GM18502 (cell line): Measurements from ENCODE around the gene GMNC.
A peak's percentile ranks its signal among the peaks of the same experiment; 100 is the strongest.
"Not testable (repeated sequence)": the region's sequence is repeated elsewhere in the genome, so short reads cannot be mapped to it uniquely, and the experiment has no call there.

Source experiments
- ATAC-seq: cut with Tn5 transposase; IDR thresholded peaks from one replicate; pipeline ENCODE4 v1.9.1; 2021; ENCODE audit warnings: mild to moderate bottlenecking; ENCODE audit not compliant: unreplicated experiment, poor library complexity

Gene GMNC

GRCh38 chr3:190862209-190863118 lies at the start of gene GMNC:
TSS of gene GMNC (minus strand) at chr3:190862694. CDS start at chr3:190862615, 79 bp downstream.
- peak; percentile 98 for ATAC-seq

- no peak for ATAC-seq
Measured at GRCh38 chr3:190911382-190911781, 48.9 kb upstream of the GMNC start.

- ATAC-seq: no peak
Measured at GRCh38 chr3:190909908-190910307, 47.4 kb upstream of the GMNC start.

- ATAC-seq: no peak
Measured at GRCh38 chr3:190903156-190903555, 40.7 kb upstream of the GMNC start.

GRCh38 chr3:190902292-190902691 lies 39.8 kb upstream of the GMNC start:
- ATAC-seq: peak; percentile 57

DNA sequence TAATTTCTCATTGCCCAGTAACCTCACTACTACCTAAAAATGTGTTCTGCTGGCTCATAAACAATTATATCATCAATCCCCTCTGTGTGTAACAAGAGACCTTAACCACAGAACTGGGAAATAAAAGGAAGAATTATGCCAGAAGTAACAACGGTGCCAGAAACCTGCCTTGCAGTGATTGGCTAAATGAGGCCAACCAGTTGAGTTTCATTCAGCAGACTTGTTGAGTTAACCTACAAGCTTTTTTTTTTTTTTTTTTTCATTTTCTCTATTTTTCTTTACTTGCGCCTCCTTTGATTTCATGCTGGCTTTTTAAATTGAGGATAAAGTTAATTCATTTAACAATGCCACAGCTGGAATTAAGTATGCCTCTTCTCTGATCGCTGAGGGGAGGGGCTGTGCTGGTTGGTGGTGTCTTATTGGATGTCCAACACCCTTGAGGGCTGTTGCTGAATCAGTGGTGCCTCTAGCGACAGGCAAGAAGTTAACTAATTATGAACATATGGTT lies 30.0 kb upstream of the GMNC start:
- ATAC-seq: no peak

GRCh38 chr3:190886945-190887344 lies 24.5 kb upstream of the GMNC start:
- peak; percentile 61 for ATAC-seq

GRCh38 chr3:190883973-190884832 lies 21.7 kb upstream of the GMNC start:
- ATAC-seq: peak; percentile 86

DNA sequence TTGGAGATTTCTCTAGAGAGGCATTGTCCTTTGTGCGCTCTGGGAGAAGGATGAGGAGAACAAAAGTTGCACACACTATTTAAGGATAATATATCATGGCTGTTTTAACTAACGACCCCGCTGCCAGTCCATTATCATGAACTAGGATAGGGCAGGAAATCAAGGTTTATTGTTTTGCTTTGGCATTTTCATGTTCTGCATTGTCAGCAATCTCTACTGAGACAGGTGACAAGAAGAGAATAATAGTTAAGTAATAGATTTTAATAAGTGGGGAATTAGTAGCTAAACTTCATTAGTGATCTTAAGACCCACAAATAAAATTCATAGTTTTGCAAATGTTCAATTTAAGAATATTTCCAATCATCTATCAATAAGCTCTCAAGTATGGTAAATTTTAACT lies 20.6 kb upstream of the GMNC start:
- ATAC-seq: no peak

DNA sequence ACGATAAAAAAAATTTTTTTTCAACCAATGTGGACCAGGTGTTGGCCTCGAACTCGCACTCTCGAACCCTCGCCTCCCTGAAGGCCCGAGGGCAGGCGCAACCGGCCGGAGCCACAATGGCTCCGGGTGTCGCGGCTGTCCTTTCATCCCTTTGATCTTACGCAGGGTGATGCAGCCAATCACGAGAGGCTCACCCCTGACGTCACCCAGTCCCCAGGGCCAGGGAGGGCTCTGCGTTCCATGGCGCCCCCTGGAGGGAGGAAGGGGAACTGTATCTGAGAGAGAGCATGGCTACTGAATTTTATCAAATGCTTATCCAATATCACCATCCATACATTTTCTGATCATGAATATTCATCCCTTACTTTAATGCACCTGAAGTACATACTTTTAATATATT lies 15.4 kb upstream of the GMNC start:
- ATAC-seq: no peak

GRCh38 chr3:190876433-190876832 lies 13.9 kb upstream of the GMNC start:
- ATAC-seq: not testable (repeated sequence)

DNA sequence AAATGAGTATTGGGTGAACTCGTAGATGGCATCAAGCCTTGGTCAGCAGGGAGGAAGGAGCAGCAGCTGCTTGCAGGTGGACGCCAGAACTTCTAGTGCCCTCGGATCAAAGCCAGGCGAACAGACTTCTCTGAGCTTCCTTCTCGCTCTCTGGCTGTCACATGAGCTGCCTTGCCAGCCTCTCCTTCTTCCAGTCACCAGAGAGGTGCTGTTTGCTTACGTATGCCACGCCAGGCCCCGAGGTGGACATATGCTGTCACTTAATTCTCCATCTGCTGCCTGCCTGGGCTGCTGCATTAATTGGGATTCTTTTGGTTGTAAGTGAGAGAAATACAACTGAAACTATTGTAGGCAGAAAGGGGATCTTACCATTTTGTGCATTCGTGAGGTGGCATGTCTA lies 12.6 kb upstream of the GMNC start:
- ATAC-seq: not testable (repeated sequence)

DNA sequence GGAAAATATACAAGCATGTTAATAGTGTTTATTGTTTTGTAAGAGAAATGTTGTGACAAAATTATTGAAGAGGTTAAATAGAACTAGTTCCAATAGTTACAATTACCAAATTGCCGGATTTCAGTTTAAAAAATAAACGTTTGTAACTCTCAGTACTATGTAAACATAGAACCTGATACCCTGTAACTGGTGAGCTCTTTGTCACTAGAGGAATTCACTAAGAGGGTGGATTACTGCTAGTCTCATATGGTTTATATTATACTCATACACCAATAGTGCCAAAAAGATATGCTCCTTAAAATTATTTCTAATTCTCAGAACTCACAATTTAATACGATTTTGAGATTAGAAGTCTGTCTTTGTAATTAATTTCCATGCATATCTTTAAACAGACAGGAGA lies 7.6 kb upstream of the GMNC start:
- no peak for ATAC-seq

- ATAC-seq: no peak
Measured at GRCh38 chr3:190867071-190867470, 4.6 kb upstream of the GMNC start.

GRCh38 chr3:190865828-190866227 lies 3.3 kb upstream of the GMNC start:
- no peak for ATAC-seq

GRCh38 chr3:190865419-190865818 lies 2.9 kb upstream of the GMNC start:
- no peak for ATAC-seq

DNA sequence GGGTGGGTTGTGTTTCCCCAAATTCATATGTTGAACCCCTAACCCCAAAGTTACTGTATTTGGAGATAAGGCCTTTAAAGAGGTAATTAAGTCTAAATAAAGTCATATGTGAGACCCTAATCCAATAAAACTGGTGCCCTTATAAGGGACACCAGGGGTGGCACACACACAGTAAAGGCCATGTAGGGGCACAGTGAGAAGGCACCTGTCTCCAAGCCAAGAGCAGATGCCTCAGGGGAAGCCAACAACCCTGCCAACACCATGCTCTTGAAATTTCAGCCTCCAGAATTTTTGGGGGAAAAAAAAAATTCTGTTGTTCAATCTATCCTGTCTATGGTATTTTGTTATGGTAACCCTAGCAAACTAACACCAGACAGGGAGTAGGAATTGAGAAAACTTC lies 1.5 kb upstream of the GMNC start:
- ATAC-seq: no peak

GRCh38 chr3:190863119-190863465 lies 598 bp upstream of the GMNC start:
- ATAC-seq: no peak

DNA sequence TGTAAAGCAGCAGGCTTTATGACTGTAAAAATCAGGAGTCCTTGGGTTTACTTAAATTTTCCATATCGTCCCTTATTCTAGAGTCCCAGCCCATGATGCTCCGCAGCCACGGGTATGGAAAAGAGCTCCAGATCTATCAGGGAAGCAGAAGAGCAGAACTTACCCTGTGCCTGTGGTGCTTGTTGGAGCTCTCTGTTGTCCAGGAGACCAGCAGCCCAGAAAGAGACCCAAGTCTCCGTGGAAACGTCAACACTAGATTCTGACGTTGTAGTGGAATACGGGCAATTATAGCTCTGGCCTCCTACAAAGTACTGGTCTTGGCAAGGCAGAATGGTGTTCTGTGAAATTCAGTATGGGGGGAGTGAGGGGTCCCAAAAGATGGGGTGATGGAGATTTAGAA lies 2.0 kb downstream of the GMNC start:
- ATAC-seq: no peak

- no peak for ATAC-seq
Measured at GRCh38 chr3:190855151-190855550, 7.3 kb downstream of the GMNC start.

DNA sequence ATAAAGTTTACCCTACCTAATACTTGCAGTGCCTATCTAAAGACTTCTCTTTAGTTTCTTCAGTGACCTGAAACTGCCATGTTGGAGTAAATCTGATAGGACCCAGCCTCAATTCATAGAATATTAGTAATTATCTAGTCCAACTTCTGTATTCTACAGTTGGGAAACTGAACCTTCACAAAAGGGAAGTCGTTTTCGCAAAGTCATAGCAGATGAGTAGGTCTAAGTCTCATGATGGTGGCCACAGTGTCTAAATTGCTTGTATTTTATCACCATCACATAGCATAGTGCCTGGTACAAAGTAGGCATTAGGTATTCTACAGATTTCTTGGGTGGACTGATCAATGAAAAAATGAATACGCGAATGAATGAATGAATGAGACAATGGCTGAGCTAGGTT lies 8.4 kb downstream of the GMNC start:
- no peak for ATAC-seq
